HG03558 (cell line): ENCODE data around the gene RFT1.

ENCODE experiments used
- ATAC-seq: cut with Tn5 transposase; IDR thresholded peaks from one replicate; pipeline ENCODE4 v1.9.1; 2021; ENCODE audit warnings: moderate number of reproducible peaks; ENCODE audit not compliant: unreplicated experiment; ENCODE audit errors: extremely low read depth

RFT1 gene

GRCh38 chr3:53042651-53043050 is 87.6 kb downstream of the RFT1 start:
- ATAC-seq: no peak

GRCh38 chr3:53040351-53040820 is 89.8 kb downstream of the RFT1 start:
- ATAC-seq: no peak

DNA sequence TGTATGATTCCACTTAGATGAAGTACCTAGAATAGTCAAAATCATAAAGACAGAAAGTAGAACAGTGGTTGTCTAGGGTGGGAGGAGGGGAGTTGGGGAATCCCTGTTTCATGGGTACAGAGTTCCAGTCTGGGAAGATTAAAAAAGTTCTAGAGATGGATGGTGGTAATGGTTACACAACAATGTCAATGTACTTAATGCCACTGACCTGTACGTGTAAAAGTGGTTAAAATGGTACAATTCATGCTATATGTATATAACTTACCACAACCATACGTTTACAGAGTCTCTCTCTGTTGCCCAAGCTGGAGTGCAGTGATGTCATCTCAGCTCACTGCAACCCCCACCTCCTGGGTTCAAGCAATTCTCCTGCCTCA is 90.9 kb downstream of the RFT1 start:
- no peak for ATAC-seq

DNA sequence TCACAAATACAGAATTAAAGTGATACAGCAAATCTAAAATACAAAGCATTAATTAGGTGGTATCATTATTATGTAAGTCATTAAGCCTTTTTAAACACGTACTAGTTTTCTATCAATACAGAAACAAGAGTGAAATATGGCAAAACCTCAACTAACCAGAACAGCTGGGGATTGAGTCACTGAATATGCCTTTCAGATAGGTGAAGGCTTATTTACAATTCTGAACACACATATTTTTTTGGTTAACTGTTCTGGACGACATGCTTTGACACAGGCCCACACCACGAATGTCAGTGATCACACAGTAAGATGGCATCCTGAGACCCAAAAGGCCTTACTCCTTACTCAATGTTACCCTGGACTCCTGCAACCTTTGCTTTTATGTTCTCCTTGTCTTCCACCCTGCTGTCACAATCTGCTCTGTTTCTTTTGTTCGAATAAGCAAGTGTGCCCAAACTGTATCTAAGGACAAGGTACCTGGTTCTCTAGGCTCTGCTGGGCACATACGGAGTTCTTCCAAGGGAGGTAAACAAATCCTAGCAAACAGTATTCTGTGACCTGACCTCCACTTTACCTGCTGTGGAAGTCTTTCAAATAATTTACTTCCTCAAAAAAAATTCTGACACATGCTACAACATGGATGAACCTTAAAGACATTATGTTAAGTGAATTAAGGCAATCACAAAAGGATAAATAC is 91.4 kb downstream of the RFT1 start:
- ATAC-seq: no peak
